ENCODE measurements around the gene MMP24OS.

DNA sequence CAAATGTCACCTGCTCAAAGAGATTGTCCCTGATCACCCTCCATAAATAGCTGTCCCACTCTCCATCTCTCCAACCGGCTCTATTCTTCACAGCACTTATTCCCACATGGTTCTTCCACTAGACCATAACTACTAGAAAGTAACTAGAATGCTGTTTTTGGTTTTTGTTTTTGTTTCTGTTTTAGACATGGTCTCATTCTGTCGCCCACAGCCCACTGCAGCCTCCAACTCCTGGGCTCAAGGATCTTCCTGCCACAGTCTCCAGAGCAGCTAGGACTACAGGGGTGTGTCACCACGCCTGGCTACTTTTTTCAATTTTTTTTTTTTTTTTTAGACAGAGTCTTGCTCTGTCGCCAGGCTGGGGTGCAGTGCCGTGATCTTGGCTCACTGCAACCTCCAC, 39.2 kb downstream of the MMP24OS start:
- TF ChIP-seq, protein P1, sequence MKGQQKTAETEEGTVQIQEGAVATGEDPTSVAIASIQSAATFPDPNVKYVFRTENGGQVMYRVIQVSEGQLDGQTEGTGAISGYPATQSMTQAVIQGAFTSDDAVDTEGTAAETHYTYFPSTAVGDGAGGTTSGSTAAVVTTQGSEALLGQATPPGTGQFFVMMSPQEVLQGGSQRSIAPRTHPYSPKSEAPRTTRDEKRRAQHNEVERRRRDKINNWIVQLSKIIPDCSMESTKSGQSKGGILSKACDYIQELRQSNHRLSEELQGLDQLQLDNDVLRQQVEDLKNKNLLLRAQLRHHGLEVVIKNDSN (IDR thresholded peaks at IDR 0.05) = no peak
- TF ChIP-seq CEBPB (IDR thresholded peaks at IDR 0.05) (no peak), CREB1 (IDR thresholded peaks at IDR 0.05; ENCODE audit: low read depth) (no peak), NFIC (IDR thresholded peaks at IDR 0.05) (no peak), EP300 (IDR thresholded peaks at IDR 0.05; ENCODE audit: borderline replicate concordance) (no peak), TCF12 (IDR thresholded peaks at IDR 0.05; ENCODE audit: low read depth) (no peak), RAD21 (IDR thresholded peaks at IDR 0.05; ENCODE audit: low read depth) (no peak)
- TF ChIP-seq, protein P2, sequence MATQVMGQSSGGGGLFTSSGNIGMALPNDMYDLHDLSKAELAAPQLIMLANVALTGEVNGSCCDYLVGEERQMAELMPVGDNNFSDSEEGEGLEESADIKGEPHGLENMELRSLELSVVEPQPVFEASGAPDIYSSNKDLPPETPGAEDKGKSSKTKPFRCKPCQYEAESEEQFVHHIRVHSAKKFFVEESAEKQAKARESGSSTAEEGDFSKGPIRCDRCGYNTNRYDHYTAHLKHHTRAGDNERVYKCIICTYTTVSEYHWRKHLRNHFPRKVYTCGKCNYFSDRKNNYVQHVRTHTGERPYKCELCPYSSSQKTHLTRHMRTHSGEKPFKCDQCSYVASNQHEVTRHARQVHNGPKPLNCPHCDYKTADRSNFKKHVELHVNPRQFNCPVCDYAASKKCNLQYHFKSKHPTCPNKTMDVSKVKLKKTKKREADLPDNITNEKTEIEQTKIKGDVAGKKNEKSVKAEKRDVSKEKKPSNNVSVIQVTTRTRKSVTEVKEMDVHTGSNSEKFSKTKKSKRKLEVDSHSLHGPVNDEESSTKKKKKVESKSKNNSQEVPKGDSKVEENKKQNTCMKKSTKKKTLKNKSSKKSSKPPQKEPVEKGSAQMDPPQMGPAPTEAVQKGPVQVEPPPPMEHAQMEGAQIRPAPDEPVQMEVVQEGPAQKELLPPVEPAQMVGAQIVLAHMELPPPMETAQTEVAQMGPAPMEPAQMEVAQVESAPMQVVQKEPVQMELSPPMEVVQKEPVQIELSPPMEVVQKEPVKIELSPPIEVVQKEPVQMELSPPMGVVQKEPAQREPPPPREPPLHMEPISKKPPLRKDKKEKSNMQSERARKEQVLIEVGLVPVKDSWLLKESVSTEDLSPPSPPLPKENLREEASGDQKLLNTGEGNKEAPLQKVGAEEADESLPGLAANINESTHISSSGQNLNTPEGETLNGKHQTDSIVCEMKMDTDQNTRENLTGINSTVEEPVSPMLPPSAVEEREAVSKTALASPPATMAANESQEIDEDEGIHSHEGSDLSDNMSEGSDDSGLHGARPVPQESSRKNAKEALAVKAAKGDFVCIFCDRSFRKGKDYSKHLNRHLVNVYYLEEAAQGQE (IDR thresholded peaks at IDR 0.05; ENCODE audit: low read depth) = no peak

Data from Ishikawa (cell line).